Measurements from ENCODE around the gene MADD. TPM values are rescaled to one million over a fixed set of nuclear protein-coding genes. Genes with fewer than 3 reads are reported as not detected.

Gene MADD
- polyA plus RNA-seq, 3 donors = 12.1 to 20.8 (median 13.8) TPM

DNA sequence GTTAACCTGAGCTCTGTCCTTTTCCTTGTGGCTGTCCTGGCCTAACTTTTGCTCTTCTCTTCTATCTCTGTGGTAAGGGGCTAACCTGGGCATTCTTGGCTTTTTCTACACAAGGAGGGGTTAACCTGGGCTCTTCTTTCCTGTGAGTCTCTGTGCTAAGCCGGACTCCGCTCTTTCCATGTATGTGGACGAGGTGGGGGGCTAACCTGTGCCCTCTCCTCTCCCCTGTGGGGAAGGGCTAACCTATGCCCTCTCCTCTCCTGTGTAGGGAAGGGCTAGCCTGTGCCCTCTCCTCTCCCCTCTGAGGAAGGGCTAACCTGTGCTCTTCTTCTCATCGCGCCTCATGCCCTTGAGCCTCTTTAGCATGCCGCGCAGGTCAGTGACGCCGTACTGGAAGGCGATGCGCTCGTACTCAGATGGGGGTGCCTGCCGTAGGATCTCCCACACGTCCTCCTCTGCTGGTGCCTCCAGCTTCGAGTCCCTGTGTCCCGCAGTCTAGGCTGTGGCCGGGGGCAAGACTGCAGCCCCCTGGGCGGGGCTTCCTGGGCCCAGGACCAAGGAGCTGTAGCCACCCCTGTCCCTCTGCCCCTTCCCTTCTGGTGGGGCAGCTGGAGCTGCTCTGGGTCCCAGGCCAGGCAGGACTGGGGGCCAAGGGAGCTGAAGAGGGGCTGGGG, 76.1 kb downstream of the MADD start:
- WGBS, 3 donors = 84 to 90% (median 87%) methylated on average over 18 of the region's 18 CpGs
- no peak overlapping the region for H3K27ac ChIP-seq (ENCODE audit: low read depth, low read length)

DNA sequence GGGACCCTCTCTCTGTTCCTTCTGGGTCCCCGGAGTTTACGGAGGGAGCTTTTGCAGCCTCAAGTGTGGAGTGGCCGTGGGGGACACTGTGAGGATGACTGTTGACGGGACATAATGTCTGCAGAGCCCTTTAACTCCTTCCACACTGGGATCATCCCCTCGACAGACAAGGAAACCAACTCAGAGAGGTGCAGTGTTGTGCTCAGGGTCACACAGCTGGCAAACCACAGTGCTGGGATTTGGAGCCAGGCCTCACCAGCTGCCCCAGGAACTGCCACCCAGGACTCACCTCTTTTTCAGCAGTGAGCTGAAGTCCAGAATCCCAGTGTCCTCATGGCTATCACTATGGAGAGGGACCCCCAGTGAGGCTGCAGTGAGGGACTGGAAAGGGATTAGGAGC, 77.2 kb downstream of the MADD start:
- no peak overlapping the region for H3K27ac ChIP-seq (ENCODE audit: low read depth, low read length)
- WGBS, 3 donors = 68 to 86% (median 83%) methylated on average over 5 of the region's 5 CpGs

DNA sequence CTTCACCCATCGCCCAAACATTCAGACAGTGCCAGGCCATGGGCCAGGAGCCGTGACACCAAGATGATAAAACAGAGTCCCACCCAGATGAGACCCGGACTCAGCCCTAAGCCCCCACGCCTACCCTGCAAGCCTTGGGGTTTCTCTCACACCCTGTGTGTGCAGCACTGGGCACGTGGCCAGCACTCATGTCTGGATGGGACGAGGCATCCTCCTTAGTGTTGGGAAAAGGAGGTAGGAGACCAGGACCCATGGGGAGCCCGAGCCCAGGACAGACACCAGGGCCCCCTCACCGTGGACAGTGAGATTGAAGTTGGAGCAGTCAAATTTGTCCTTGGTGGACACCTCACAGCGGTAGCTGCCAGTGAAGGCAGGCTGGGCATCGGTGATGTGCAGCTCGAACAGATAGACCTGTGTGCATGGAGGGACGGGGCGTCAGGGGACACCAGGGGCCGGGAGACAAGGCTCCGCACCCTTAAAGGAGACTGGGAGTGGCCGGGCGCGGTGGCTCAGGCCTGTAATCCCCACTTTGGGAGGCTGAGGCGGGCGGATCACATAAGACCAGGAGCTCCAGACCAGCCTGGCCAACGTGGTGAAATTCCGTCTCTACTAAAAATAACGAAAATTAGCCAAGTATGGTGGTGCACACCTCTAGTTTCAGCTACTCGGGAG, 78.3 kb downstream of the MADD start:
- 82 to 85% (median 84%) methylated on average over 24 of the region's 24 CpGs for WGBS, 3 donors

DNA sequence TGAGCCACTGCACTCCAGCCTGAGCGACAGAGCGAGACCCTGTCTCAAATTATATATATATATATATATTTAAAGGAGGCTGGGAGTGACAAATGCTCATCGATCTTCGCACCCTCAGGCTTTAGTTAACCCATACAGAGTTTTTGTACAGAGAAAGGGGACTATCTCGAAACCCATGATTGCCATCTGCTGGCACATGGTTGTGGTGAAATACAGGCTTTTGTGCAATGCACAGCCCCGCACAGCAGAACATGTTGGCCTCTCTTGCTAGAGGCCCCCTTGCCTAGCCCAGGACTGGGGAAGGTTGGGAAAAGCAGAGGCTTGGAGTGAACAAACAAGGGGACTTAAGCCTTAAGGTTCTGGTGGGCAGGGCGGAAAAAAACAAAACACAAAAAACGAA, 78.9 kb downstream of the MADD start:
- 66 to 77% (median 68%) methylated on average over 8 of the region's 8 CpGs for WGBS, 3 donors

More for the DNA sequence above, 78.3 kb downstream of the MADD start:
- no peak overlapping the region for H3K27ac ChIP-seq (ENCODE audit: low read depth, low read length)

DNA sequence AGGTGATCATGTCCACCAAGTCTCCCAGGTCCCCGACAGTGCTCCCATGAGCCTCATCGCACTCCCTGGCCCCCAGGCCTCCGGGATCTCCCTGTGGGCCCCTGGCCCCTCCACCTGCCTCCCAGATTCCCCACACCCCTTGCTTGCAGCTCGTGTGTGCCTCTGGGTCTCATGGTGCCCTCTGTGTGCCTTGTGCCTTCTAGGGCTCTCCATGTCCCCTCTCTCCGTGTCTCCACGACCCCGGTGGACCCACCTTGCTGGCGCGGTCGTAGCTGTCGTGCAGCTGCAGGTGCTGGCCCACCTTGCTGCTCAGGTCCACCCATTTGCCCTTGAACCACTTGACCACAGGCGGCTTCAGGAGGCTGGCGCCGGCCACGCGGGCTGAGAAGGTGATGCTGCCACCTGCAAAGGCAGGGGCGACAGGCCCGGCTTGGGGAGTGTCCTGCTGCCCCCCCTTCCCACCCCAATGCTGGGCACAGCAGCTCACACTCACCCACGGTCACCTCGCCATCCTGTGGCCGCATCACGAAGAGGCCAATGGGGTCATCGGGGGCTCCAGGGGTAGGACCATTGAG, 79.7 kb downstream of the MADD start:
- 88 to 94% (median 93%) methylated on average over 21 to 23 of the region's 23 CpGs for WGBS, 3 donors
- H3K27ac ChIP-seq (ENCODE audit: low read depth, low read length) = no peak overlapping the region

More for the DNA sequence above, 78.9 kb downstream of the MADD start:
- H3K27ac ChIP-seq (ENCODE audit: low read depth, low read length) = no peak overlapping the region

DNA sequence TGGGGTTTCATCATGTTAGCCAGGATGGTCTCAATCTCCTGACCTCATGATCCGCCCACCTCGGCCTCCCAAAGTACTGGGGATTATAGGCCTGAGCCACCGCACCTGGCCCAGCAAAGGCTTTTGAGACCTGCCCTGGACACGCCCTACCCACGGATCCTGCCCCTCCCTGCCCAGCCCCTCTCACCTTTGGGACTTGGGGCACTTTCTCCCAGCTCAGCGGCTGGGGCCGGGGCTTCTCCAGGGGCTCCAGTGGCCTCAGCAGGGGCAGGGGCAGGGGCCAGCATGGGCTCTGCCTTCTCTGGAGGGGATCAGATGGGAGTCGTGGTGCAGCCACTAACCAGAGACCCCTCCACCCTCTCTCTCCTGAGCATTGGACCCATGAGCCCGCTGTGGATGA, 80.4 kb downstream of the MADD start:
- H3K27ac ChIP-seq (ENCODE audit: low read depth, low read length) = no peak overlapping the region
- WGBS, 3 donors = 85 to 95% (median 86%) methylated on average over 9 of the region's 9 CpGs

DNA sequence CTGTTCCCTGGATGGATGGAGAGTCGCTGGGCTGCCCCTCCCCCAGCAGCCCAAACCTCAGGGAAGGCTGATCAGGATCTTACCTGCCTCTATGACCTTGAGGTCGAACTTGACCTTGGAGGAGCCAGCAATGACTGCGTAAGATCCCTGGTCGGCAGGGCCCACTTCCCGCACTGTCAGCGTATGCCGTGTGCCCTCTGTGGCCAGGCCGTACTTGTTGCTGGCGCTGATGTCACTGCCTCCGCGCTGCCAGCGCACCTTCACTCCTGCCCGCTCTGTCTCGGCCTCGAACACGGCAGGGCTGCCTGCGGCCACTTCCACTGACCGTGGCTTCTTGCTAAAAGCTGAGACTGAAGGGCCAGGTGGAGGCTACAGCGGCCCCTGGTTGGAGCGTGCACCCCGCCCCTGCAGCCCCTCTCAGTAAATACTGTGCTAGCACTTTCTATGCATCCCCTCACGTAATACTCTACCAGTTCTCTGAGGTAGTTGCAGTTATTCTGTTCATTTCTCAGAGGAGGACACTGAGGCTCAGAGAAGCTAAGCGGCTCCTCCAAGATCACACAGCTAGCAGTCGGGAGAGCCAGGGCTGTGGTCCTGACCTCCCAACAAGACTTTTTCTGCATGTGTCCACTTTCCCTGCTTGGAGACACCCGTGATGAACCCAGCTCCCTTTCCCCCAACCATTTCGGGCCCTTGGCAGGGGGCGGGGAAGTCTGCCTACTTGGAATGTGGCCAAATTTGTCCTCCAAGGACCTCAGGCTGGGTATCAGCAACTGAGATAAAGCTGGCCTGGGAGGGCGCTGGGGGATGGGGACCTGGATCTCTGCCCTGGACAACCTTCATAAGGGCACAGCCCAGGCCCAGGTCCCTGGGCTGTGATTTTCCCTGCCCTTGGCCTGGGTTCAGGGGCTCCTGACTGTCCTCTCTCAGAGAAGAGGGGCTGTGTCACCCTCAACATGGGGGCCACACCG, 81.5 kb downstream of the MADD start:
- WGBS, 3 donors = 44 to 83% (median 79%) methylated on average over 29 of the region's 29 CpGs
- no peak overlapping the region for H3K27ac ChIP-seq (ENCODE audit: low read depth, low read length)

DNA sequence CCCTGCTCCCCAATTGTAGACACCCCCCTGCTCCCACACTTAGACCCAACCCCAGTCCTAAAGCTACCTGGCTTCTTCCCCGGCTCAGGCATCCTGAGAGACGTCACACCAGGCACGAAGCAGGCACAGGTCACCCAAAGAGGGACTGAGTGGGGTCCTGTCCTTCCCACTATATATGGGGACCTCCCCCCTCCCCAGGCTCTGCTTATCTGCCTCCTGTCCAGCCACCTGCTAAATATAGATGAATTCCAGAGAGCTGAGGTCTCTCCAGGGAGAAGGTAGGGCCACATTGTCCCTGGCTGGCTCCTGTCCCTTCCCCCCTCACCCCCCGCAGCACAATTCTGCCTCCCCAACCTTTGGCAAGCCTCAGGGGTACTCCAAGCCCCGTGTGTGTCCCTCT, 82.6 kb downstream of the MADD start, which contains the start of gene MYBPC3:
Gene MYBPC3, minus strand, starts transcription at position 147 of the 400 bp plus-strand sequence. Its CDS starts 55 bp downstream, at position 92.
- WGBS, 3 donors = 70 to 84% (median 82%) methylated on average over 4 to 5 of the region's 5 CpGs
- H3K27ac ChIP-seq (ENCODE audit: low read depth, low read length) = no peak within 1 kb of the TSS

DNA sequence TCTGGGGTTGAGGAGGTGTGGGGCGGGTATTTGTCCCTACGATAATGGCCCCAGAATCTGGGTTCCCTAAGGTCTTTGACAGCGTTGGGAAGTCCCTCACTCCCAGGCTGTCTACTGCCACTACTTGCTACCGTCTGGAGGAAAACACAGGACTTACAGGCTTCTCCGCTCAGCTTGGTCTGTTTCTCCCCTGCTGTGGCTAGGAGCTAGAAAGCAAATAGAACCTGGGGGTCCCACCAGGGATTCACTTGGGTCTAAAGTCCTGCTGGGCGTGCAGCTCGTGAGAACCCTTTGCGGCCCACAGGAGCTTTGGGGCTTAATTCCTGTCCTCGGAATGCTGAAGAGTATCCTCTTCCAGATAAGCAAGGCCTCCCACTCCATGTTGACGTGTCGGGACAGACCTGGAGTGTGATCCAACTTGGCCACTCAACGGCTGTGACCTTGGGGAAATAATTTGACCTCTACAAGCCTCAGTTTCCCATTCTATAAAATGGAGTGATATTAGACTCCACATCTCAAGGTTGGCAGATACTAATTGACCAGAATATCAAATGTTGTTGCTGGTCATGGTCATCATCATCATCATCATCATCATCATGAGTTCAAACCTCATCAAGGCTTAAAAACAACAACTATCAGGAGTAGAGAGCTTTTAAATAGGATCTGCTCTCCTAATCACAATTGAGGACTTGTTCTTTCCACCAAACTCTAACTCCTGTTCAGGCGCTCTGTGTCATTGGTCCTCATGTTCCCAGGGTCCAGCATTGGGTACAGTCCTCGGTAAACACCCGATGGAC, 84.2 kb downstream of the MADD start:
- H3K27ac ChIP-seq (ENCODE audit: low read depth, low read length) = no peak overlapping the region
- 90 to 92% (median 90%) methylated on average over 15 of the region's 15 CpGs for WGBS, 3 donors

DNA sequence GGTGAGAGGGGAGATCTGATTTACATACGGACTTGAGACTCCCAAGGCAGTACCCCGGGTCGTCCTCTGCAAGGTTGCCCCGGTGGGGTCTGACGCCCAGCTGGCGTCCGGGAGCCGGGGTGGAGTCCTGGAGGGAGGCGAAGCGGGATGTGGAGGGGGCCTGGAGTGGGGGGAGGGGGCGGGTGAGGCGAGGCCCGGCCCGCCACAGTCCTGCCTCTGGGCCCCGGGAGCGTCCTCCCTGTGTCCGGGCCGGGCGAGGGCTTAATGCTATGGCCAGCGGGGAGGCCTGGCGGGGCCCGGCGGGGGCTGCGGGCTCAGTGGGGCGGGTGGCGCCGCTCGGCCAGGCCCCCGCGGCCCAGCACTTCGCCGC, 85.0 kb downstream of the MADD start:
- WGBS, 3 donors = 16 to 50% (median 24%) methylated on average over 16 to 32 of the region's 32 CpGs
- no peak overlapping the region for H3K27ac ChIP-seq (ENCODE audit: low read depth, low read length)

DNA sequence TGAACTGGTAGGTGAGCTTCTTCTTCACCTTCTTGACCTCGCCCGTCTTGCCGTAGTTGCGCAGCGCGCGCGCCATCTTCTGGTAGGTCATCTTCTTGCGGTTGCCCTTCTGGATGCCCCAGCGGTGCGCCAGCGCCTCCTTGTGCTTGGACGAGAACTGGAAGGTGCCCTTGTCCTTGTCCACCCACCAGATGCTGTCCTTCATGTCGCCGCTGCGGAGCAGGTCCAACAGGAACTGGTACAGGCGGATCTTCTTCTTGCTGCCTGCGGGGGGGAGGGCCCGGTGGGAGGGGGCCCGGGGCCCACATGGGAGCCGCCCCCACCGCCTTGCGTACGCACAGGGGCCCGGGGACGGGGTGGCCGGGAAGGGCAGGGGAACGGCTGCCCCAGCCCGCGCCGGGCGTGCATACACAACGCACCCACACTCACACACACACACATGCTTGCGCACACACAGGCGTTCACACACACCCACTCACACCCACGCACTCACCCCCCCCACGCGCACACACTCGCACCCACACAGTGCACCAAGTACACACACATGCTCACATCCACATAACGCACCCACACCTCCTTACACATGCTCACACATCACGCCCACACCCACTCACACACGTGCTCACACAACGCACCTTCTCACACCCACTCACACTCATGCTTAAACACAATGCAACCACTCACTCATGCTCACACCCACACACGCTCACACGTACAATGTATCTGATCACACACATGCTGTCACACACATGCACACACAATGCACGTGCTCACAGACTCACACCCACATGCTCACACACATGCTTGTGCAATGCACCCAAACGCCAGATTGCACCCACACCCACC, 85.6 kb downstream of the MADD start:
- H3K27ac ChIP-seq (ENCODE audit: low read depth, low read length) = no peak overlapping the region
- 21 to 51% (median 38%) methylated on average over 47 of the region's 47 CpGs for WGBS, 3 donors

DNA sequence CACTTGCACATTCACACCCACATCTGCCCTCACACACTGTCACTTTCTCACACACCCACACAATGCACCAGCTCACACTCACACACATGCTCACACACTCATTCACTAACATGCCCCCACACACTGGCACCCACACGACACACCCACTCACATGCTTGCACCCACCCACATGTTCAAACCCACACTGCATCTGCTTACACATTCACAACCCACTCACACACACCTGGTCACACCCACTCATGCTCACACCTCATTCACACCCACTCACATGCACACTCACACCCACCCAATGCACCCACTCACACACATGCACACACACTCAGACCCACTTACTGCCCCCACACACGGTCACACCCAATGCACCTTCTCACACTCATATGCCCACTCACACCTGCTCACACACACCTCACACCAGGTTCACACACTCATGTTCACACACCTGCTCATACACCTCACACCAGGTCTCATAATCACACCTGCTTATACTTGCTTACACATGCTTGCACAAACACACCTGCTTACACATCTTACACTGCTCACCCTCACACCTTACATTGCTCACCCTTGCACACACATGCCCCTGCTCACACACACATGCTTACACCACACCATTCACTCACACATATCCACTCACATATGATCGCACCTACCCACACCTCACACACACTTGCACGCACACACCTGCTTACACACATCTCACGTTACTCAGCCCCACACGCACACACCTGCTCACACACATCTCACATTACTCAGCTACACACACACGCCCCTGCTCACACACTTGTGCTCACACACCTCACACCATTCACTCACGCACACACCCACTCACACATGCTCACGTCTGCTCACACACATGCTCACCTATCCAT, 86.4 kb downstream of the MADD start:
- H3K27ac ChIP-seq (ENCODE audit: low read depth, low read length) = no peak overlapping the region
- WGBS, 3 donors = 87 to 98% (median 93%) methylated on average over 9 of the region's 9 CpGs

DNA sequence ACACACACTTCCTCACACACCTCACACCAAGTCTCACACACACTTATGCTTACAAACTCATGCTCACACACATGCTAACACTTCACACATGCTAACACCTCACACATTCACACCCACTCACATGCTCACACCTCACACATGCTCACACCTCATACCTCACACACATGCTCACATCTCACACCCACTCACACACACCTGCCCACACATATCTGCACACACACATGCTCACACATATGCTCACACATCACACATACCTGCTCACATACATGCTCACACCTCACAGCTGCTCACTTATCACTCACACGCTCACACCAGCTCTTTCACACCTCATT, 87.0 kb downstream of the MADD start:
- no peak overlapping the region for H3K27ac ChIP-seq (ENCODE audit: low read depth, low read length)
- WGBS, 3 donors = 94 to 98% (median 96%) methylated on average over 1 of the region's 1 CpG

DNA sequence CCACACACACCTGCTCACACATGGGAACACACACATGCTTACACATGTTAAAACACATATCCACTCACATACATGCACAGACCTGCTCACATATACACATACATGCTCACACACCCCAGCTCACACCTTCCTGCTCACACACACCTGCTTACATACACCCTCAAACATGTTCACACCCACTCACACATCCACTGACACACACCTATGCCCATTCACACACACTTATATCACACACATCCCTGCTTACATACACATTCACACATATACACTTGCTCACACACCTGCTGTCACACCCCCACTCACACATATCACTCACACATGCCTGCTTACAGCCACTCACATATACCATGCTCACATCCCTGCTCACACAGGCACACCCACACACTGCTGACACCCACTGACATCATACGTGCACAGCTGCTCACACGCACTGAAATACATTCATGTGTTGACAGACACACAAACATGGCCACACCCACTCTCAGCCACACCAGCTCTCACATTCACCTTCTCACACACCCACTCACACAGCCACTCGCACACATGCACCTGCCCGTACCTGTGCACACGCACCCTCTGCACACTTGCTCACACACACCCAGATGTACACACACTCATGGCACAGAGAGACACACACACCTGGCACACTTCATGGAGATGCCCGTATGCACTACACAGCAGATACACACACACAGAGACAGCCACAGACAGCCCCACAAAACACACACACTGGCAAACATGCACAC, 88.2 kb downstream of the MADD start:
- no peak overlapping the region for H3K27ac ChIP-seq (ENCODE audit: low read depth, low read length)
- 89 to 91% (median 90%) methylated on average over 6 of the region's 6 CpGs for WGBS, 3 donors

DNA sequence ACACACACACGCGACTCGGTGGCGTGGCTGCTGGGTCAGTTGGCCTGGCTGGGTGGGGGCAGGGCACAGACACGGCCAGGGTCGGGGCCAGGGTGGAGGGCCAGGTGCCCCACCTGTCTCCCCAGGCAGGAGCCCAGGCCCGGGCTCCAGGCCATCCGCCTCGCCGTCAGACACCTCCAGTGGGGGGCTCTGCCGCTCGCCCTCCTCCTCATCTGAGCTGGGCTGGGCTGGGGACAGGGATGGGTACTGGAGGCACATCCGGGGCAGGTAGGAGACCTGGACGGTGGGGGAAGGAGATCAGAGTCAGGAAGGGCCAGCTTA, 88.8 kb downstream of the MADD start:
- H3K27ac ChIP-seq (ENCODE audit: low read depth, low read length) = no peak overlapping the region
- WGBS, 3 donors = 79 to 85% (median 81%) methylated on average over 14 of the region's 14 CpGs

DNA sequence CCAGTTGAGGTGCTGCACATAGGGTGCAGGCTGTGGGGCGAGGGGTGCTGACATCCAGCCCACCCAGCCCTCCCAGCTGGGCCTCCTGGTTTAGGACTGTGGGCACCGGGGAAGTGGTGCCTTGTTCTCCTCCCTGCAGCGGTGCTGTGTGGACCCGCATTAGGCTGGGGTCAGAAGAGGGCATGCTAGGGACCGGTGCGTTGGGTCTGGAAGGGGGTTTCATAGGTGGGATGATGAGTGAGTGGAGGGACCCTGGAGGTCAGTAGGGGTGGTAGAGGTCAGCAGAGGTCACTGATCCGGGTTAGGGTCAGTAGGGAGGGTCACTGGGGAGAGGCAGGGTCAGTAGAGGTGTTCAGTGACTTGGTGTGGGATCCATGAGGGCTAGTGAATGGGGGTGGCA, 89.2 kb downstream of the MADD start:
- WGBS, 3 donors = 67 to 76% (median 68%) methylated on average over 5 to 7 of the region's 7 CpGs
- H3K27ac ChIP-seq (ENCODE audit: low read depth, low read length) = no peak overlapping the region

Data from adipose tissue (tissue), 3 donors.